Fibroblast of peridontal ligament (primary cell): ENCODE results near the gene CTSW.

Experiments used
- DNase-seq: peaks from one replicate; pipeline ENCODE4 v3.0.0-alpha.2; 2010; ENCODE audit errors: extremely low read depth

The CTSW gene

DNA sequence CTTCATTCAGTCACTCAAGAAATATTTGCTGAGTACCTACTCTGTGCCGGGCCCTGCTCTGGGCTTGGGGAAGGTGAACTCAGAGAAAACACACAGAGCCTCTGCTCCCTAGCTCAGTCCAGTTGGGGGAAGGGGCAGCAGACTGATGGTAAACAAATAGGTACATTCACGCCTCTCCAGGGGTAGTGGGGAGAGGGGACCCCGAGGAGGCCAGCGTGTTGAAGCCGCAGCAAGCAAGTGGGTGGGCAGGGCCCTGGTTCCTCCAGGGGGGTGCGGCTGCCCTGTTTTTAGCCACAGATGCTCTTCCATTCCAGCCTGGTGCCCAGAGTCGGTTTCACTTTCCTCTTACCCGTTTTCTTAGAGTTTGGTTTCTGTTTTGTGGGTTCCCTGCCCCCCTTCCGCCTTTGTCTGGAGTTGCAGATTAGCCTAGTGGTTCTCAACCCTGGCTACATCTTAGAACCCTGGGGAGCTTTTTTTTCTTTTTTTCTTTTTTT, 48.3 kb downstream of the CTSW start:
- DNase-seq: peak; percentile 70

DNA sequence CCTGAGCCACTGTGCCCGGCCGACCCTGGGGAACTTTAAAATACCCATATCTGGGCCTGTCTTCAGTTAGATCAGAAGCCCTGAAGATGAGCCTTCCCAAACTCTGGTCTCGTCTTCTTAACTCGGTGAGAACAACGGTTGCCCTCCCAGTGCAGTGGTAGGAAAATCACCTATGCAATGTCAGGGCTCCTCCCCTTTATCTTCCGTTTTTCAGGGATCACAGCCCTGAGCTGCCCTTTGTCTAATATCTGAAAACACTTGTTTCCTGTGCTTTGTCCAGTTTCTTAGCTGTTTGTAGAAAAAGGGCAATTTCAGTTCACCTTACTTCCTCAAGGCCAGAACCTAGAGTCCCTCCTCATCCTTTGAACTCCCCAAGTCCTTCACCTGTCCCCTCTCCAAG, 49.0 kb downstream of the CTSW start:
- DNase-seq: no peak

DNA sequence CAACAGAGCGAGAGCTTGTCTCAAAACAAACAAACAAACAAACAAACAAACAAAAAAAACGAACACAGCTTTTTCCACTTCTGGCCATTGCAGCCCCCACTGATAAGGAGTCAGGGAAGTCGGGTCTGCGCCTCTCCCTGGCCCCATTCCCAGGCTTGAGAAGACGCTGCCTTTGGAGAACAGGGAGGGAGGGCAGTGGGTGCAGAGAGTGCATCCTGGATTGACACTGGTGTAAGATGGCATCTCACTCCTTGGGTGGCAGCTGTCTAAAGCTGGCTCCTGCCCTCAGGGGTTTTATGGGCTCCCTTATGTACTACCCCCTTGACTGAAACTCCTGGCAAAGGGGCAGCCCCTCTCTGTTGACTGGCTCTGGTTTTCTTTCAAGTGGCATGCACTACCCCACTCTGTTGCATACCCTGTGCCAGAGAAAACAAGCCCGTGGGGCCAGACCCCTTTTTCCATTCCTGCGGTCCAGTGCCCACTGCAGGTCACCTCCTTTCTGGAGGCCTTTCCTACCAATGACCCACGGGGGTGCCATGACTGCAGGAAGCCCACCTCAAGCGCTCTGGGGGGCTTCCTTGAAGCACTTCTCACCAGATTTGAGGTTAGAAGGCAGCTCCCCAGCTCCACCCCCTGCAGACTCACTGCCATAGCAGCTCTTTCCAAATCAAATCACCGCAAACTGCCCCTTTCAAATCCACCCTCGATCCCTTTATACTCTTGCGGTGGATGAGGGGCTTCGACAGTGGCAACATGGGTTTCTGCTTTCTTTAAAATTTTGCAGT, 52.3 kb downstream of the CTSW start:
- DNase-seq: no peak

DNA sequence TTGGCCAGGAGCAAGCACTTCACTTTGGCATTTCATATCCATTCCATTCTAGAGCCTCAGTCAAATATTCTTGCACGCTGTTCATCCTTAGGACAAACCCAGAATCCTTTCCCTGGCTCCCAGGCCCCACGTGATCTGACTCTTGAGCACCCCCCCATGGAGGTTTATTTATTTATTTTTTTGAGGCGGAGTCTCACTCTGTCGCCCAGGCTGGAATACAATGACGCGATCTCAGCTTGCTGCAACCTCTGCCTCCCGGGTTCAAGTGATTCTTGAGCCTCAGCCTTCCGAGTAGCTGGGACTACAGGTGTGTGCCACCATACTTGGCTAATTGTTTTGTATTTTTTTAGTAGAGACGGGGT, 52.9 kb downstream of the CTSW start:
- DNase-seq: peak; percentile 21
